22Rv1 (cell line): ENCODE data around the gene PRDM12.

ENCODE experiments used
- CTCF ChIP-seq: fragments of 450-650 bp; IDR thresholded peaks from 2 replicates; pipeline ENCODE4 v1.5.1; 2017; ENCODE audit warnings: mild to moderate bottlenecking
- ZFX ChIP-seq: fragments of 450-650 bp; IDR thresholded peaks from 2 replicates; pipeline ENCODE4 v1.6.1; 2017; ENCODE audit warnings: antibody characterized with exemption, borderline replicate concordance

DNA sequence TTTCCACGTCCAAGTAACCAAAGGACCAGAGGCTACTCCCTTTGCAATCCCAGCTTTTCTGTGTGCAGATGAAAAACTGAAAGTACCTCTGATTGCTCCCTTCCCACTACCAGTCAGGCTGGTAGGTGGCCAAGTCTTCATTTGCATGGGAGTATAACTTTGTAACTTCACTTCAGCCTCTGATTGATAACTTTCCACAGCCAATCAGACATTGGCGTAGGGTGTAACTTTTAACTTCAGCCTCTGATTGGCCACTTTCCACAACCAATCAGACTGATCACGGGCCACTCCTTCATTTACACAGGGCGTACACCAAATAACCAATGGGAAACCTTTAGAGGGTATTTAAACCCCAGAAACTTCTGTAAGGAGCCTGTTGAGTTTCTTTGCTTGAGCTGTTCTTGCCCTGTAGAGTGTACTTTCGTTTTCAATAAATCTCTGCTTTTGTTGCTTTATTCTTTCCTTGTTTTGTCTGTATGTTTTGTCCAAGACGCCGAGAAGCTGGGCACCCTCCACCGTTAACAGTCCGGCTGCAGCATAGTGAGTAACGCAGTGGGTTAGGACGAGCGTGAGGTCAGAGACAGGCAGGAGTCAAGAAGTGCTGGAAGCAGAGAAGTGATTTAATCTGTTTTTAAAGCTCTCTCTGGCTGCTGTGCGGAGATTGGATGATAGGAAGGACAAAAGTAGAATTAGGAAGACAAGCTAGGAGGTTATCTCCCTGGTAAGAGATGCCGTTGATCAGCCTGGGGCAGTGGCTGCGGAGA lies 25.7 kb downstream of the PRDM12 start:
- TF ChIP-seq CTCF = no peak
- no peak for TF ChIP-seq ZFX
